SU-DHL-6 (cell line): ENCODE measurements around the gene COX5B.
"Not testable (repeated sequence)": the region's sequence is repeated elsewhere in the genome, so short reads cannot be mapped to it uniquely, and the experiment has no call there.

ENCODE experiments used
- EZH2phosphoT487 ChIP-seq: fragments of 200-600 bp; sonication (generic), shearing (Covaris generic); conservative IDR thresholded peaks from 2 replicates; pipeline ENCODE4 v1.6.1; 2018; ENCODE audit warnings: mild to moderate bottlenecking, antibody characterized with exemption, low read length, moderate library complexity, mixed read lengths
- TF ChIP-seq, protein P1 (sequence below): fragments of 200-600 bp; sonication (generic); IDR thresholded peaks from one replicate; pipeline ENCODE4 v1.5.1; 2017; ENCODE audit warnings: antibody characterized with exemption, mild to moderate bottlenecking, low read length, moderate library complexity; ENCODE audit not compliant: insufficient read depth, poor library complexity, severe bottlenecking

DNA sequence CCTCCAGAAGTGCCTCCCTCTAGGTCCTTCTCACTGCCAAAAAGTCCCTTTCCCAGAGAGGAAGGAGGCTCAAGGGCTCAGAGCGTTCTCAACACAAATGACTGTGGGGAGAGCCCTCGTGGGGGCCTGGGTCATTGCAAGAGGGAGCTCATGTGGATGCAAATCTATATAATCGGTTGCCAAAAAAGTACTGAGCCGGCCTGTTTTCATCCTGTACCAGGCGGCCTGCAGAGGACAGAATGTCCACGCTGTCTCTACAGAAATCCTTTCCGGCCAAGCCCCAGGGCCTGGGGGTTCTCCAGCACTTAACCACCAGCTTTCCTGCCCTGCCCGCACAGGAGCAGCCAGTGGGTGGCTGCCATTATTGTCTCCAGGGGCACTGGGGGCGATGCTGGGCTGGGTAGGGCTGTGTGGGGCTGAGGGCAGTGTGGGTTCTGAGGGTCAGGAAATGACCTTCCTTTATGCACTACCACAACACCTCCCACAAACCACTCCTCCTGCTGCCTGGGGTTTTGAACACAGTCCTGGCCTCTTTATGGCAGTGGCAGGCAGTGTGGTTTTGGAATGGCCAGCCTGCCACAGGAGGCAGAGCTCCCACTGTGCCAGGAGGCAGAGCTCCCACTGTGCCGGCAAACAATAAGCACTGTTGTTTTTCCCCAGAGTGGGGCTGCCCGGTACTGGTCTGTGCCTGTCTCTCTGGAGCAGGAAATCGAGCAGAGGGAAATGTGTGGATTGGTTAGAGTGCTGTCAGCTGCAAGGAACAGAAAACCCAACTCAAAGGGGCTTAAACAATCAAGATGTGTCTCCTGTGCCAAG, 40.1 kb upstream of the COX5B start:
- TF ChIP-seq, protein P1, sequence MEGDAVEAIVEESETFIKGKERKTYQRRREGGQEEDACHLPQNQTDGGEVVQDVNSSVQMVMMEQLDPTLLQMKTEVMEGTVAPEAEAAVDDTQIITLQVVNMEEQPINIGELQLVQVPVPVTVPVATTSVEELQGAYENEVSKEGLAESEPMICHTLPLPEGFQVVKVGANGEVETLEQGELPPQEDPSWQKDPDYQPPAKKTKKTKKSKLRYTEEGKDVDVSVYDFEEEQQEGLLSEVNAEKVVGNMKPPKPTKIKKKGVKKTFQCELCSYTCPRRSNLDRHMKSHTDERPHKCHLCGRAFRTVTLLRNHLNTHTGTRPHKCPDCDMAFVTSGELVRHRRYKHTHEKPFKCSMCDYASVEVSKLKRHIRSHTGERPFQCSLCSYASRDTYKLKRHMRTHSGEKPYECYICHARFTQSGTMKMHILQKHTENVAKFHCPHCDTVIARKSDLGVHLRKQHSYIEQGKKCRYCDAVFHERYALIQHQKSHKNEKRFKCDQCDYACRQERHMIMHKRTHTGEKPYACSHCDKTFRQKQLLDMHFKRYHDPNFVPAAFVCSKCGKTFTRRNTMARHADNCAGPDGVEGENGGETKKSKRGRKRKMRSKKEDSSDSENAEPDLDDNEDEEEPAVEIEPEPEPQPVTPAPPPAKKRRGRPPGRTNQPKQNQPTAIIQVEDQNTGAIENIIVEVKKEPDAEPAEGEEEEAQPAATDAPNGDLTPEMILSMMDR: not testable (repeated sequence)
- not testable (repeated sequence) for TF ChIP-seq EZH2phosphoT487
